BE2C (cell line): Measurements from ENCODE around the gene RFX4.

Experiments
- DNase-seq: peaks from one replicate; pipeline ENCODE4 v3.0.0-alpha.2; 2020
- H3K27me3 ChIP-seq: fragments of 250-450 bp; sonication (Bioruptor Pico); 2 replicates; pipeline ENCODE4 v1.5.1; 2020; ENCODE audit warnings: mild to moderate bottlenecking
- H3K36me3 ChIP-seq: fragments of 250-450 bp; sonication (Bioruptor Pico); 2 replicates; pipeline ENCODE4 v1.5.1; 2020; ENCODE audit warnings: mild to moderate bottlenecking
- H3K4me1 ChIP-seq: fragments of 250-450 bp; sonication (Bioruptor Pico); 2 replicates; pipeline ENCODE4 v1.5.1; 2020
- H3K4me3 ChIP-seq: 2 replicates; pipeline ENCODE4 v1.5.1; 2011; ENCODE audit warnings: low read depth, low read length
- H3K9me3 ChIP-seq: fragments of 250-450 bp; sonication (Bioruptor Pico); 2 replicates; pipeline ENCODE4 v1.5.1; 2020
- TF ChIP-seq, protein P1 (sequence below): IDR thresholded peaks from 2 replicates; pipeline ENCODE4 v1.5.1; 2012; ENCODE audit warnings: mild to moderate bottlenecking, low read depth, low read length

The RFX4 gene

DNA sequence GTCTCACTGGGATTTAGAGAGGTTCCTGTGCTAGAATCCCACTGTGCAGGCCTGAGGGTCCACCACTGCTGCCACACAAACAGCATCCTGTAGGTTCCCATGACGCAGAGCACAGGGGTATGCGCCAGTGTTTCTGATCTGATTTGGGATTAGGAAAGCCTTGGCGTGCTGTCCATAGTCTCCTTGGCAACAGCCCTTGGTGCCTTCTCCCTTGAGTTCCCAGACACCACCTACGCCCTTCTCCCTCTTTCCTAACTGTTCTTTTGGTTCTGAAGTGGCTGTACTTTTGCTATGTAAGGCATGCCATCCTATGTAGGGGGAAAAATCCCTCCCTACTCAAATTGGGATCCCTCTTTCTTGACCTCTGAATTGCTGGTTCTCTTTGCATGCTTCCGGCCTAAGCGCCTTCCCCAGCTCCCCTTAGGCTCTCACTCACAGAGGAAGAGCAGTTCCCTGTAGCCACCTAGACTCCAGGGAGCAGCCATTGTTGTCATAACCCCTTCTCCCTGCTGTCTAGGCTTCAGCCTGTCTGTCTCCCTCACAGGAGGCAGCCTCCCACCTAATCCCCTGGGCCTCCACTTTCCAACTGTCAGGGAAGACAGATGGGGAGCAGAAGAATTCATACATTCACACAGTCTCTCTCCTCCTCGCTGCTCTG, 176.9 kb downstream of the RFX4 start:
- TF ChIP-seq, protein P1, sequence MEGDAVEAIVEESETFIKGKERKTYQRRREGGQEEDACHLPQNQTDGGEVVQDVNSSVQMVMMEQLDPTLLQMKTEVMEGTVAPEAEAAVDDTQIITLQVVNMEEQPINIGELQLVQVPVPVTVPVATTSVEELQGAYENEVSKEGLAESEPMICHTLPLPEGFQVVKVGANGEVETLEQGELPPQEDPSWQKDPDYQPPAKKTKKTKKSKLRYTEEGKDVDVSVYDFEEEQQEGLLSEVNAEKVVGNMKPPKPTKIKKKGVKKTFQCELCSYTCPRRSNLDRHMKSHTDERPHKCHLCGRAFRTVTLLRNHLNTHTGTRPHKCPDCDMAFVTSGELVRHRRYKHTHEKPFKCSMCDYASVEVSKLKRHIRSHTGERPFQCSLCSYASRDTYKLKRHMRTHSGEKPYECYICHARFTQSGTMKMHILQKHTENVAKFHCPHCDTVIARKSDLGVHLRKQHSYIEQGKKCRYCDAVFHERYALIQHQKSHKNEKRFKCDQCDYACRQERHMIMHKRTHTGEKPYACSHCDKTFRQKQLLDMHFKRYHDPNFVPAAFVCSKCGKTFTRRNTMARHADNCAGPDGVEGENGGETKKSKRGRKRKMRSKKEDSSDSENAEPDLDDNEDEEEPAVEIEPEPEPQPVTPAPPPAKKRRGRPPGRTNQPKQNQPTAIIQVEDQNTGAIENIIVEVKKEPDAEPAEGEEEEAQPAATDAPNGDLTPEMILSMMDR, result no peak
- H3K4me1 ChIP-seq, result no peaks in the 10 kb centered on the region
- H3K36me3 ChIP-seq, result no peaks in the 10 kb centered on the region
- no peak for DNase-seq
- H3K9me3 ChIP-seq, result no peaks in the 10 kb centered on the region
- H3K27me3 ChIP-seq, result no peaks in the 10 kb centered on the region
- no peak overlapping the region for H3K4me3 ChIP-seq

DNA sequence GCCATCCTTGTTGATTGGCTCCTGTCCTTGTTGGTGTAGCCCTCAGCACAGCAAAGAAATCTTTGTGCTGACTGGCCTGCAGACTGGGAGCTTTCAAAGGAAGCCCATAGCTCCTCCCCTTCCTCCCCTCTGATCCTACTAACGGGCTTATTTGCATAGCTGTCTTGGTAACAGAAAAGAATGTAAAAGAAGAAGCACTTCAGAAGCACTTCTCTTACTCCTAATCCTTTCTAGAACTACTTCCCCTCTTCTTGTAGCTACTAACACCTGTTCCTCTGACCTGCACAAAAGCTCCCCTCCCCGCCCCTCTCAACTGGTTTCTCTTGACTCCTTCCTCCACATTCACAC, 177.4 kb downstream of the RFX4 start:
- H3K27me3 ChIP-seq, result no peaks in the 10 kb centered on the region
- H3K4me3 ChIP-seq, result no peak overlapping the region
- no peak for DNase-seq
- no peaks in the 10 kb centered on the region for H3K36me3 ChIP-seq
- TF ChIP-seq, protein P1, result no peak
- H3K9me3 ChIP-seq, result no peaks in the 10 kb centered on the region
- no peaks in the 10 kb centered on the region for H3K4me1 ChIP-seq

DNA sequence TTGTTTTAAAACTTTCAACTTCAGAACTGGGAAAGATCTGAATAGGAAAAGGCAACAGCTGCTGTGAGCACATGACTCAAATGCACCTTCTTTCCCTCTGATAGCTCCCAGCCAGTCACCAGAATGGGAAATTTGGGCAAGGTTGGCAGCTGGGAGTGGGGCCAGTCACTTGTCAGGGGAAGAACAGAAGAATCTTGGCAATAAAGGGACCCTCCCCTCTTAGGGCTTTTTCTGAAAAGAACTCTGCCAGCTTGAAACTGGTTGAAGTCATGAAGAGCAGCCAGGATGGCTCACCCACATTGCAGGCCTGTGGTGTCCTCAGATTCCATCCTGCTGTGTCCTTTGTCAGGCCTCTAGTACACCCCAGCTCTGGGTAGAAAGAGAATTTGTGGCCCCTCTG, 181.4 kb downstream of the RFX4 start:
- no peak for DNase-seq
- H3K4me3 ChIP-seq, result no peak overlapping the region
- H3K36me3 ChIP-seq, result no peaks in the 10 kb centered on the region
- H3K9me3 ChIP-seq, result no peaks in the 10 kb centered on the region
- H3K4me1 ChIP-seq, result no peaks in the 10 kb centered on the region
- TF ChIP-seq, protein P1, result no peak
- H3K27me3 ChIP-seq, result no peaks in the 10 kb centered on the region

DNA sequence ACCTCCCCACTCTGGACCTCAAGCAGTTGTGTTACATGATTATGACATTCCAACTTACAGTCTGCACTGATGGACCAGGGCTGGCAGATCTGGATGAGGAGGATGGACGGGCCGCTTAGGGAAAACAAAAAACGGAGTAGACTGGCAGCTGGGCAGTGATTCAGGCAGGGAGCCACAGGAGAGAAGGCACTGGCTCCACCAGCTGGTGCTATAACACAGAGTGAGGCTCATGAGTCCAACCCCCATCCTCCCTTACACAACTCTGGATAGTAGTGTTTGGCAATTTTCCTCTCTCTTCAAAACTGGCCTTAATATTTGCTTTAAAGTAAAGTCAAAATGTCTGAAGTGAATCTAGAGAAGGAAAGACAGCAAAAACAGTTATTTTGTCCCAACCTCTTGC, 181.9 kb downstream of the RFX4 start:
- Histone ChIP-seq H3K4me3 (no peak overlapping the region), H3K36me3 (no peaks in the 10 kb centered on the region), H3K4me1 (no peaks in the 10 kb centered on the region), H3K27me3 (no peaks in the 10 kb centered on the region), H3K9me3 (no peaks in the 10 kb centered on the region)
- TF ChIP-seq, protein P1, result 0 out of 2 replicates have a peak, but pooled peaks have one; percentile 6
- DNase-seq, result no peak

DNA sequence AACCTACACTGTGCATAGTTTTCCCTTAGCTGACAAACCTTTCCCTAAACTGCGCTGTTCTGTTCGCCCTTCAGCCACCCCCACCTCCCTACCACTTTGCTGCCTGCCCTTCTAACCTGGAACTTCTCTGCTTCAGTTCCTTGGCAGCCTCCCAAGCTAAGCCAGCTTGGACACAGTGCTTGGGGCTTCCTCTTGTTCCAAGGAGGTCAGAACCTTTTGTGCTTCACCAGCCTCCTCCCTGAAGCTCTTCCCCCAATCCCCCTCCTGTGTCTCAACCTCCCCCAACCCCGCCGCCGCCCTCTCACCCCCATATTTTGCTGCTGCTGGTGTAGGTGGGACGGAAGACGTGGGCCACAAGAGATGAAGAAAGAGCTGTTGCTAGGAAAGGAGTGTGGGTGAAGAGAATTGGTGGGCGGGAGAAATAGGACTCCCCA, 183.6 kb downstream of the RFX4 start:
- TF ChIP-seq, protein P1, result no peak
- no peak overlapping the region for H3K4me3 ChIP-seq
- no peaks in the 10 kb centered on the region for H3K9me3 ChIP-seq
- no peaks in the 10 kb centered on the region for H3K36me3 ChIP-seq
- H3K4me1 ChIP-seq, result no peaks in the 10 kb centered on the region
- no peaks in the 10 kb centered on the region for H3K27me3 ChIP-seq
- no peak for DNase-seq

DNA sequence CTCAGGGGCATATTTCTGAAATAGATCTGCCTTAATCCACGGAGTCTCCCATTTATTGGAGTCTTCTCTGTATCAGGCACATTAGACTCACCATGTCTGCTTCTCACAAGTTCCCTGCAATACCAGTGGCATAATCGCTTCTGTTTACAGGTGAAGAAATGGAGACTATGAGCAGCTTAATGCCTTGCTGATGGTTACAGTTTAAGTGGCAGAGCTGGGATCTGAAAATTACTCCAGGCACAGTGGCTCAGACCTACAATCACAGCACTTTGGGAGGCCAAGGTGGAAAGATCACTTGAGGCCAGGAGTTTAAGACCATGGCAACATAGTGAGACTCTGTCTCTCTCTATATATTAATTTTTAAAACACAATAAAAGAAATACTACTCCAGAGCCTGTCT, 184.4 kb downstream of the RFX4 start:
- Histone ChIP-seq H3K9me3 (no peaks in the 10 kb centered on the region), H3K4me3 (no peak overlapping the region), H3K36me3 (no peaks in the 10 kb centered on the region), H3K4me1 (no peaks in the 10 kb centered on the region), H3K27me3 (no peaks in the 10 kb centered on the region)
- DNase-seq, result no peak
- TF ChIP-seq, protein P1, result no peak
